Transverse colon (tissue), 3 donors: ENCODE data around the gene OR5M10.
"Not testable (repeated sequence)": the region's sequence is repeated elsewhere in the genome, so short reads cannot be mapped to it uniquely, and the experiment has no call there.

Source experiments
- EP300 ChIP-seq: sonication (generic); formaldehyde crosslinking; IDR thresholded peaks from one replicate; pipeline ENCODE4 v1.6.1; 2017; ENCODE audit warnings: antibody characterized with exemption, low read depth
- TF ChIP-seq, protein P1 (sequence below), 5 experiments: fragments of 200-600 bp in 3 of 5; fragments of 450-650 bp in 2 of 5; sonication (generic) in 3 of 5; IDR thresholded peaks; 1 replicate in 2 of 5; 2 replicates in 3 of 5; pipeline ENCODE4 v1.5.1; 2016 to 2017; ENCODE audit warnings: antibody characterized with exemption in 5 of 5, inconsistent platforms in 3 of 5, mild to moderate bottlenecking in 2 of 5, moderate library complexity in 1 of 5

GRCh38 chr11:56592088-56592717, 14.7 kb upstream of the OR5M10 start:
- TF ChIP-seq EP300, result not testable (repeated sequence)
- TF ChIP-seq, protein P1, sequence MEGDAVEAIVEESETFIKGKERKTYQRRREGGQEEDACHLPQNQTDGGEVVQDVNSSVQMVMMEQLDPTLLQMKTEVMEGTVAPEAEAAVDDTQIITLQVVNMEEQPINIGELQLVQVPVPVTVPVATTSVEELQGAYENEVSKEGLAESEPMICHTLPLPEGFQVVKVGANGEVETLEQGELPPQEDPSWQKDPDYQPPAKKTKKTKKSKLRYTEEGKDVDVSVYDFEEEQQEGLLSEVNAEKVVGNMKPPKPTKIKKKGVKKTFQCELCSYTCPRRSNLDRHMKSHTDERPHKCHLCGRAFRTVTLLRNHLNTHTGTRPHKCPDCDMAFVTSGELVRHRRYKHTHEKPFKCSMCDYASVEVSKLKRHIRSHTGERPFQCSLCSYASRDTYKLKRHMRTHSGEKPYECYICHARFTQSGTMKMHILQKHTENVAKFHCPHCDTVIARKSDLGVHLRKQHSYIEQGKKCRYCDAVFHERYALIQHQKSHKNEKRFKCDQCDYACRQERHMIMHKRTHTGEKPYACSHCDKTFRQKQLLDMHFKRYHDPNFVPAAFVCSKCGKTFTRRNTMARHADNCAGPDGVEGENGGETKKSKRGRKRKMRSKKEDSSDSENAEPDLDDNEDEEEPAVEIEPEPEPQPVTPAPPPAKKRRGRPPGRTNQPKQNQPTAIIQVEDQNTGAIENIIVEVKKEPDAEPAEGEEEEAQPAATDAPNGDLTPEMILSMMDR (IDR thresholded peaks at IDR 0.05), result not testable (repeated sequence)
